ENCODE measurements around the gene LCN2. TPM values are rescaled to one million over a fixed set of nuclear protein-coding genes. Genes with fewer than 3 reads are reported as not detected.
A peak's percentile ranks its signal among the peaks of the same experiment; 100 is the strongest.

The LCN2 gene
- total RNA-seq, 1 experiment from 2014 or later = 1.0 TPM

DNA sequence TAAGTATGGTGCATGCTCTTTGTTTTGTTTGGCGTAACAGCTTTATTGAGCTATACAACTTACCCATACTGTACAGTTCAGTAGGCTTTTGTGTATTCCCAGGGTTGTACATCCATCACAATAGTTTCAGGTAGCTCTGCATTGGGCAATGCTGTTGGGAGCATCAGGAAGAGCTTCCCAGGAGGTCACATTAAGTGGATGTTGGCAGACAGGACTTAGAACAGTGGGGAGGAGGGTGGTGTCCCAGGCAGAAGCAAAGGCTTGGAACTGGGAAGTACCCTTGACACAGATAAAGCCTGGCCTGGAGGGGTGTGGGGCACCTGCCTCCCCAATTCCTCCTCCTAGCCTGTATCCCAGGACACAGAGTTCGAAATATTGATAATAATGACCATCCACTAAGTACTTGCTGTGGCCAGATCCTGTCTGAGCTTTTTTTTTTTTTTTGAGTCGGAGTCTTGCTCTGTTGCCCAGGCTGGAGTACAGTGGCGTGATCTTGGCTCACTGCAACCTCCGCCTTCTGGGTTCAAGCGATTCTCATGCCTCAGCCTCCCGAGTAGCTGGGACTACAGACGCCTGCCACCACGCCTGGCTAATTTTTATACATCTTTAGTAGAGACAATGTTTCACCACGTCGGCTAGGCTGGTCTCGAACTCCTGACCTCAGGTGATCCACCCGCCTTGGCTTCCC is 12.1 kb downstream of the LCN2 start:
- ATAC-seq (no peak), DNase-seq (ENCODE audit: low read depth, low spot score) (no peak)
- TF ChIP-seq, protein P1, sequence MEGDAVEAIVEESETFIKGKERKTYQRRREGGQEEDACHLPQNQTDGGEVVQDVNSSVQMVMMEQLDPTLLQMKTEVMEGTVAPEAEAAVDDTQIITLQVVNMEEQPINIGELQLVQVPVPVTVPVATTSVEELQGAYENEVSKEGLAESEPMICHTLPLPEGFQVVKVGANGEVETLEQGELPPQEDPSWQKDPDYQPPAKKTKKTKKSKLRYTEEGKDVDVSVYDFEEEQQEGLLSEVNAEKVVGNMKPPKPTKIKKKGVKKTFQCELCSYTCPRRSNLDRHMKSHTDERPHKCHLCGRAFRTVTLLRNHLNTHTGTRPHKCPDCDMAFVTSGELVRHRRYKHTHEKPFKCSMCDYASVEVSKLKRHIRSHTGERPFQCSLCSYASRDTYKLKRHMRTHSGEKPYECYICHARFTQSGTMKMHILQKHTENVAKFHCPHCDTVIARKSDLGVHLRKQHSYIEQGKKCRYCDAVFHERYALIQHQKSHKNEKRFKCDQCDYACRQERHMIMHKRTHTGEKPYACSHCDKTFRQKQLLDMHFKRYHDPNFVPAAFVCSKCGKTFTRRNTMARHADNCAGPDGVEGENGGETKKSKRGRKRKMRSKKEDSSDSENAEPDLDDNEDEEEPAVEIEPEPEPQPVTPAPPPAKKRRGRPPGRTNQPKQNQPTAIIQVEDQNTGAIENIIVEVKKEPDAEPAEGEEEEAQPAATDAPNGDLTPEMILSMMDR (IDR thresholded peaks at IDR 0.05) = no peak
- no peak for TF ChIP-seq SIN3A (IDR thresholded peaks at IDR 0.05; ENCODE audit: borderline replicate concordance, insufficient read depth, low read depth, low read length)
- TF ChIP-seq POLR2AphosphoS5 (IDR thresholded peaks at IDR 0.05; ENCODE audit: low read depth, low read length) = no peak
- TF ChIP-seq, protein P2, sequence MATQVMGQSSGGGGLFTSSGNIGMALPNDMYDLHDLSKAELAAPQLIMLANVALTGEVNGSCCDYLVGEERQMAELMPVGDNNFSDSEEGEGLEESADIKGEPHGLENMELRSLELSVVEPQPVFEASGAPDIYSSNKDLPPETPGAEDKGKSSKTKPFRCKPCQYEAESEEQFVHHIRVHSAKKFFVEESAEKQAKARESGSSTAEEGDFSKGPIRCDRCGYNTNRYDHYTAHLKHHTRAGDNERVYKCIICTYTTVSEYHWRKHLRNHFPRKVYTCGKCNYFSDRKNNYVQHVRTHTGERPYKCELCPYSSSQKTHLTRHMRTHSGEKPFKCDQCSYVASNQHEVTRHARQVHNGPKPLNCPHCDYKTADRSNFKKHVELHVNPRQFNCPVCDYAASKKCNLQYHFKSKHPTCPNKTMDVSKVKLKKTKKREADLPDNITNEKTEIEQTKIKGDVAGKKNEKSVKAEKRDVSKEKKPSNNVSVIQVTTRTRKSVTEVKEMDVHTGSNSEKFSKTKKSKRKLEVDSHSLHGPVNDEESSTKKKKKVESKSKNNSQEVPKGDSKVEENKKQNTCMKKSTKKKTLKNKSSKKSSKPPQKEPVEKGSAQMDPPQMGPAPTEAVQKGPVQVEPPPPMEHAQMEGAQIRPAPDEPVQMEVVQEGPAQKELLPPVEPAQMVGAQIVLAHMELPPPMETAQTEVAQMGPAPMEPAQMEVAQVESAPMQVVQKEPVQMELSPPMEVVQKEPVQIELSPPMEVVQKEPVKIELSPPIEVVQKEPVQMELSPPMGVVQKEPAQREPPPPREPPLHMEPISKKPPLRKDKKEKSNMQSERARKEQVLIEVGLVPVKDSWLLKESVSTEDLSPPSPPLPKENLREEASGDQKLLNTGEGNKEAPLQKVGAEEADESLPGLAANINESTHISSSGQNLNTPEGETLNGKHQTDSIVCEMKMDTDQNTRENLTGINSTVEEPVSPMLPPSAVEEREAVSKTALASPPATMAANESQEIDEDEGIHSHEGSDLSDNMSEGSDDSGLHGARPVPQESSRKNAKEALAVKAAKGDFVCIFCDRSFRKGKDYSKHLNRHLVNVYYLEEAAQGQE (IDR thresholded peaks at IDR 0.05; ENCODE audit: insufficient read depth in 1 of 2, low read depth in 2 of 2, low read length in 1 of 2) = no peak
- no peak for TF ChIP-seq TCF7L2 (IDR thresholded peaks at IDR 0.05; ENCODE audit: low read depth, low read length)
- ChIA-PET POLR2A (no interaction called here), CTCF (no interaction called here)
- H3K36me3 ChIP-seq (ENCODE audit: control insufficient read depth, insufficient read depth, low read length) = no peaks in the 10 kb centered on the region; the same call in 1 of the 2 replicates
- intact Hi-C loops (cut with micrococcal nuclease; ENCODE audit: unreplicated experiment) (no loop called here), in situ Hi-C loops (cut with HindIII; ENCODE audit: low pct_unique_long_range_greater_than_20kb, low sequenced_read_pairs) (no loop called here)
- H3K4me3 ChIP-seq (ENCODE audit: low read depth in 2 of 2, low read length in 2 of 2) = peak overlapping the region; percentile 77
- BruUV-seq (replicated peaks) = TSS peak; percentile 80
- H3K9me3 ChIP-seq (ENCODE audit: control insufficient read depth, insufficient read depth, low read depth, low read length) = no peaks in the 10 kb centered on the region
- no peak overlapping the region for H3K27ac ChIP-seq (ENCODE audit: low read length)
- 0 out of 2 replicates have a peak, but pooled peaks cover 7% of the 10 kb centered on the region for H3K4me1 ChIP-seq (ENCODE audit: control insufficient read depth, insufficient read depth, low read length)
- H3K27me3 ChIP-seq (ENCODE audit: control insufficient read depth, insufficient read depth, low read length) = no peaks in the 10 kb centered on the region

DNA sequence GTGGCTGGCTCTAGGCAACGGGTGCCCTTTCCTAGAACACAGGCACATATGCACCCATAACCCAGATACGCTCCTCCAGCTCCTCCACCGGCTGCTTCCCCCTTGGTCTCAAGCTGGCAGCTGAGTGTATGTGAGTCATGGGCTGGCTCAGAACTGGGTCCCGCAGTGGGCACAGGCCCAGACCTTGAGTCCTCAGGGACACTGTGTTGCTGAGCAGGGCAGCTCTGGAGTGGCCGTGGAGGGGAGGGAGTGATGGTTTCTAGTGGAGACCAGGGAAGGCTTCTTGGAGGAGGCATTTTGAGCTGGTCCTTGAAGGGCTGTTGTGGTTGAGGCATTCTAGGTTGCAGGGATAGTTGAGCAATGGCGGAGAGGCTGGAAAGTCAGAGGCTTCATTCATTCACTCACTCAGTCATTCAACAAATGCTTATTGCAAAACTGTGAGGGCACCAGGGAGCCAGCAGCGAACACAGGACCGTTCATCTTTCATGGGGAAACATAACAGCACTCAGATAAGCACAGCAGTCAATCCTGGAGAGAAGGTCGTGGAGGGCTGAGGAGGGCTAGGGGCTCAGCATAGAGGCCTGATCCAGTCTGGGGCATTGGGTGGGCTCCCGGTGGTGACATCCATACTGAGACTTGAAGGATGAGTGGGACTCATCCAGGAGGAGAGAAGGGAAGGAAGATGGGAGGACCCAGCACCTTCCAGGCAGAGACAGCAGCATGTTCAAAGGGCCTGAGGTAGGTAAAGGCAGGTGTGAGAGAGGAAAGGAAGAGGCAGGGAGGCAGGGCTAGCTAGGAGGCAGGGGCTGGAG is 13.2 kb downstream of the LCN2 start:
- in situ Hi-C loops (cut with HindIII; ENCODE audit: low pct_unique_long_range_greater_than_20kb, low sequenced_read_pairs) (no loop called here), intact Hi-C loops (cut with micrococcal nuclease; ENCODE audit: unreplicated experiment) (no loop called here)
- Histone ChIP-seq H3K4me1 (ENCODE audit: control insufficient read depth, insufficient read depth, low read length) (0 out of 2 replicates have a peak, but pooled peaks cover 7% of the 10 kb centered on the region), H3K4me3 (ENCODE audit: low read depth in 2 of 2, low read length in 2 of 2) (no peak overlapping the region), H3K27me3 (ENCODE audit: control insufficient read depth, insufficient read depth, low read length) (no peaks in the 10 kb centered on the region), H3K27ac (ENCODE audit: low read length) (no peak overlapping the region), H3K9me3 (ENCODE audit: control insufficient read depth, insufficient read depth, low read depth, low read length) (no peaks in the 10 kb centered on the region), H3K36me3 (ENCODE audit: control insufficient read depth, insufficient read depth, low read length) (no peaks in the 10 kb centered on the region; the same call in 1 of the 2 replicates)
- ATAC-seq = no peak
- POLR2A ChIA-PET = no interaction called here
- TF ChIP-seq, protein P2 (IDR thresholded peaks at IDR 0.05; ENCODE audit: insufficient read depth in 1 of 2, low read depth in 2 of 2, low read length in 1 of 2) = no peak
- TF ChIP-seq TCF7L2 (IDR thresholded peaks at IDR 0.05; ENCODE audit: low read depth, low read length) (no peak), POLR2AphosphoS5 (IDR thresholded peaks at IDR 0.05; ENCODE audit: low read depth, low read length) (no peak), SIN3A (IDR thresholded peaks at IDR 0.05; ENCODE audit: borderline replicate concordance, insufficient read depth, low read depth, low read length) (no peak)
- TF ChIP-seq, protein P1 (IDR thresholded peaks at IDR 0.05) = no peak
- CTCF ChIA-PET = no interaction called here
- DNase-seq (ENCODE audit: low read depth, low spot score) = no peak
- no TSS peak for BruUV-seq (replicated peaks)

Measured in Panc1 (cell line).